COLO668 (cell line): ENCODE data around the gene IQCE.
A peak's percentile ranks its signal among the peaks of the same experiment; 100 is the strongest.

Experiments
- DNase-seq: peaks from one replicate; lab custom pipeline; 2025; ENCODE audit not compliant: unreplicated experiment; lab: John Stamatoyannopoulos, UW

Gene IQCE

DNA sequence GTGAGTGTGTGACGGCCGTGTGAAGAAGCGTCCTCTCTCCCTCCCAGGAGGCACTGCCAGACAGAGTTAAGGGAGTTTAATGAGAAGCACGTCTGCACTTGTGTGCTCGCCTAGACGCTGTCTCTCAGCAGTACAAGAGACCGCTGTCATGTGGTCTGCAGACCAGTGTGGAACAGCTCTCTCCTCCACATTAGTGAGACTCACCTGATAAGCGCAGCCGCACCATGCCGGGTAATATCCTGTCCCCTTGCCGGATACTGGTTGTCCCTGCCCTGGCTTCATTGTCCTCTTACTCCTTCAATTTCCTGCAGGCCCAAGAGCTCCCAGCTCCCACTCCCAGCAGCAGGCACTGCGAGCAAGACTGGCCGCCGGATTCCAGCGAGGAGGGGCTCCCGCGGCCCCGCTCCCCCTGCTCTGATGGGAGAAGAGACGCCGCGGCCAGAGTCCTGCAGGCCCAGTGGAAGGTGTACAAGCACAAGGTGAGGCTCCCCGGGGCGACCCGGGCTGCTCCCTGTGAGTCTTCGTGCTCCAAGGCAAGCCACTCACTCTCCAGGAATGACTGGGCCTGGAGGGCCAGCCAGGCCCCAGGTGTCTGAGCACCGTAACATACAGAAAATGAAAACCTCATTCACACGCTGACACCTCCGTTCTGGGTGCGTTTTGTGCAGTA is 39.5 kb downstream of the IQCE start:
- no peak for DNase-seq

DNA sequence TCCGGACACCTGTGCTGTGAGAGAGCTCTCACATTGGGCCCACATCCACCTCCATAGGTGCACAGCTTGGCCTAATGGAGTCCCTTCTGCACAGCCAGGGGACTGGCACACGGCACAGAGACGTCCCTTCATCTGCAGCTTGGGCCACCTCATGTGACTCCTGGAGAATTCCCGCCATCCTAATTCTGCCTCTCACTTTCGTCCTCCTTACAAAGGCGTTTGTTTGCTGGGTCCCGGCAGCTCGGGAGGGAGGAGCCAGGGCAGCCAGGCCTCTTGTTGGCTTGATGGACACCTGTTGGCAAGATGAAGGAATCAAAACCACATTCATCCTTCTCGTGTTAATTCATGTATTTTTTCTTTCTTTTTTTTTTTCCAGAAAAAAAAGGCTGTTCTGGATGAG is 42.3 kb downstream of the IQCE start:
- DNase-seq, result no peak

DNA sequence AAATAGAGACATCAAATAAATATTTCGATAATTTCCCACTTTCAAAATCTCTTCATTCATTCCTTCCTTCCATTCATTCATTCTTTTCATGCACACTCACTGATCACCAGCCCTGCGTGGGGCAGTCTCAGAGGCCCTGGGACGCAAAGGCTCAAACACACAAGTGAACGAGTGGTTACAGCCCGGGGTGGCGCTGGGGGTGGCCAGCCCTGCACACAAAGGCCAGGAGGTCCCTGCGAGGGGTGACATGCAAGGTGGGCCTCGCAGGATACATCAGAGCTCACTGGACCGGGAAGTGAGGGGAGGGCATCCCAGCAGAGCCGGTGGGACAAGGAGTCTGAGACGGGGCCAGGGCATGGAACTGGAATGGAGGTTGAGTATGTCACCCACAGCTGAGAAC is 43.1 kb downstream of the IQCE start:
- no peak for DNase-seq

DNA sequence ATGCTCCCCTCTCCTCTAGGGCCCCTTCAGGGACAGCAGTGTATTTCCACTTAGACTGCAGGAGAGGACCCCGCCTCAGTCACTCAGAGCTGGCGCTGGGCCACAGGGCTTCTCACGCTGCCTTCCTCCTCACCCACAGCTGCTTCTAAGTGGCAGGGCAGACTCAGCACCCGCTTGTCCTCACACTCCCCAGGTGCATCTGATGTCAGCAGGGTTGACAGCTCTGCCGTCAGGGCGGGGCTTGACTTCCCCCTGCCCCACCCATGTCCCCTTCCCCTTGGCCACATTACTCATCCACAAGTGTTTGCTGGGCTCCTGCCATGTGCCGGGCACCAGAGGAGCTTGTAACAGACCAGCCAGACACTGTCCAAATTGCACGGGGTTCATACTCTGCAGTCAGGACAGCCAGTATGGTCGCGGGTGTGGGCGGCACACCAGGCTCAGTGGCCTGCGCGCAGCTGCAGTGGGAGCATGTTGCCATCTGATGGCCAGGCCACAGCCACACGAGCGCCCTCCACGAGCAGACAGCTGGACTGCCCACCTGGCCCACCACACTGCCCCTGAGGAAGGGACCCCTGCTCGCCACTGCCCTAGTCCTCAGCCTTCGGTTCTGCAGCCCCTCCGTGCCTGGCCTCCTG is 43.7 kb downstream of the IQCE start:
- DNase-seq, result no peak

DNA sequence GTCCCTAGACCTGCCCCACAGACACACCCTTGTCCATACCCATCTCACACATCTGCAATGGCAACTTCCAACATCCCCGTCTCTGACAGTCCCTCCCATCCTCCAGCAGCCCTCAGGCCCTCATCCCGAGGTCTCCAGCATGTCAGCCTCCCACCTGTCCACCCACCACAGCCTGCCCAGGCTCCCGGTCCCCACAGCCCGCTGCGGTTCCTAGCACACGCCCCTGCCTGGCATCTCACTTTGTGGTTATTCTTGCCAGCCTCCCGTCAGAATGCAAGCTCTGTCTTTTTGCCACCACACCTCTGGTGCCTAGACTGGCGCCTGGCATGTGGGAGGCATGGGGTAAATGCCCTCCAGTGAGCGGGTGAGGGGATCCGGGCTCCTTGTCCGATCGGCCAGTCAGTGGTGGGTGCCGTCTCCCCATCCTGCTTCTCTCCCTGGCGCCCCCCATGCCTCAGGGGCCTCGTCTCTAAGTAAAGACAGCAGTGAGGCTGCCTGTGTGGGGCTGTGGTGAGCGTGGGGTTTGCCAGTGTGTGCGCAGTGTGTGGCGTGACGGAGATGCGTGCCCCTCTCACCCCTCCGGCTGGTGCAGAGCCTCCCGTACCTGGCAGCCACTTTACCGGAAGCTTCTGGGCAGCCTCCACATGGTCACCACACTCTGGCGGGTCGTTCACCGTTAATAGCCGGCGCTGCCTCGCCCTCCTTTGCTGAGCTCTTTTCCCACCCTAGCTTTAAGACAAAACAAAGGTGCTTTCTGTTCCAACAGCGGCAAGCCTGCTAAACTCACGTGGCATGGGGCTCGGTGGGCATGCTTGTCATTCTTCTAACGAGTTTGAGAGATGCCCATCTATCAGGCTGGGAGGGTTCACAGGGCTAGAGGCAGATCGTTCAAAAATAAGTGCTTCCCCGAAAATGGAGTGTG is 44.5 kb downstream of the IQCE start:
- no peak for DNase-seq

DNA sequence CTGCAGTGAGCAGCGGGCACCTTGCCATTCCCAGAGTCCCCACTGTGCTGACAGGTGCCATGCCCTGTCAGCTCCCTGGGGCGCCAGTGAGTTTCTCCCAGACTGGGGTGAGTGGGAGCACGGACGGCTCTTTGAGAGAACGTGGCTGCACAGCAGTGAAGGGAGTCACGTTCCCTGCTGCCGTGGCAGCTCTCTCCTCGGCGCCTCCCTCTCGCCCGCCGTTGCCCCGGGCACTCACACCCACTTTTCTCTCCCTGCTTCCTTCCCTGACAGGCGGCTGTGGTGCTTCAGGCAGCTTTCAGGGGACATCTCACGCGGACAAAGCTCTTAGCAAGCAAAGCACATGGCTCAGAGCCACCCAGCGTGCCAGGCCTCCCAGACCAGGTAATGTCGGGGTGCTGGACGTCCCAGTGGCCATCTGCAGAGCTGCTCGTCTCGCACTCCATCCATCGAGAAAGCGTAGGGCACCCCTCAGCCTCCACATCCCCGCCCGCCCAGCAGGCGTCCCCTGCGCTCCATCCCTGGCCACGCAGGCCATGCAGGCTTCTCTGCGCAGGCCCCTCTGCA is 45.9 kb downstream of the IQCE start:
- DNase-seq, result no peak

DNA sequence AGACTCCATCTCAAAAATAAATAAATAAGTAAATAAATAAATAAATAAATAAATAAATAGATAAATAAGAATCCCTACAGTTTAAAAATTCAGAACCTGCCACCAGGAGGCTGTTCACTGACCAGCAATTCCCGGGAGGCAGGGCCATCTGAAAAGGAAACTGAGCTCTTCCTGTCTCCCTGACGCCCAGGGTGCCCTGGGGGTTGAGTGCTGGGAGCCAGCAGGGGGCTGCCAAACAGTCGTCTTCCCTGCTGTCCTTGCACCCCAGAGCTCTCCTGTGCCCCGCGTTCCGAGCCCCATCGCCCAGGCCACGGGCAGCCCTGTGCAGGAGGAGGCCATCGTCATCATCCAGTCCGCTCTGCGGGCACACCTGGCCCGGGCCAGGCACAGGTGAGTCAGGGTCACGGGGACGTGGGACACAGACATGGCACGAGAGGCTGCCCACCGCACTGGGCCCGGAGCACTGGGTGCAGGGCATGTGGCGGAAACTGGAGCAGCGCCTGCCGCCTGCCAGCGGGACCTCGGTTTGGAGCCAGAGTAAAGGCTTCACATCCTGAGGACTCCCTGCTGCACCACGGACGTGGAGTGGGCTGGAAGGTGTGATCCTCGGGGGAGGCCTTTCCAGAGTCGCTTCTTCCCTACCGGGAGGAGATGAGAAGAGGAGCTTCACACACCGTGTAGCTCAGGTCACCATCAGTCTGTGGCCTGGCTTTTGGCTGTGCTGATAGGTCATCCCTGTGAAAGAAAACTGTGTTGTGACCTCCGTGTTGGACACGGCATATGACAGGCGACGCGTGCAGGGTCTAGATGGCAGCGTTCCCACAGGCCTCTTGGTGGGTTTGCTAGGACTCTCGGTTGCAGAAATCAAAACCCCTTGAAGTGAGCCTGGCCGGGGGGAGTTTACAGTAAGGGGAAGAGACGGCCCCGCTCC is 47.1 kb downstream of the IQCE start:
- DNase-seq, result no peak

DNA sequence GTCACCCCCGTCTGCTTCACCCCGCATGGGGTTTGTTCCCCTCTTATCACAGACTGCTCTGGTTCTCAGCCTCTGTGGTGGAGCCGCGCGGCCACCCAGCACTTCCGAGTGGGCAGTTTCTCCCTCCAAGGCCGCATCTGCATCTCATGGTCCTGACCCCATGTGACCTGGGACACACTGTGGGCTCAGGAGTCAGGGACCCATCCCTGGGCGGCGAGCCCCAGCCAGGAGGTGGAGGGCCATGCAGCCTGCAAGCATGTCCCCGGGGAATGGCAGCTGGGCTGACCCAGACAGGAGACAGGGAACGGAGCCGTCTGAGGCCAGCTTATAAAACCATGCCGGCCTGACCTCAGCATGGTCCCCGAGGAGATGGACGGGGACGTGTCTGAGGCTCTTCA is 47.8 kb downstream of the IQCE start:
- no peak for DNase-seq

DNA sequence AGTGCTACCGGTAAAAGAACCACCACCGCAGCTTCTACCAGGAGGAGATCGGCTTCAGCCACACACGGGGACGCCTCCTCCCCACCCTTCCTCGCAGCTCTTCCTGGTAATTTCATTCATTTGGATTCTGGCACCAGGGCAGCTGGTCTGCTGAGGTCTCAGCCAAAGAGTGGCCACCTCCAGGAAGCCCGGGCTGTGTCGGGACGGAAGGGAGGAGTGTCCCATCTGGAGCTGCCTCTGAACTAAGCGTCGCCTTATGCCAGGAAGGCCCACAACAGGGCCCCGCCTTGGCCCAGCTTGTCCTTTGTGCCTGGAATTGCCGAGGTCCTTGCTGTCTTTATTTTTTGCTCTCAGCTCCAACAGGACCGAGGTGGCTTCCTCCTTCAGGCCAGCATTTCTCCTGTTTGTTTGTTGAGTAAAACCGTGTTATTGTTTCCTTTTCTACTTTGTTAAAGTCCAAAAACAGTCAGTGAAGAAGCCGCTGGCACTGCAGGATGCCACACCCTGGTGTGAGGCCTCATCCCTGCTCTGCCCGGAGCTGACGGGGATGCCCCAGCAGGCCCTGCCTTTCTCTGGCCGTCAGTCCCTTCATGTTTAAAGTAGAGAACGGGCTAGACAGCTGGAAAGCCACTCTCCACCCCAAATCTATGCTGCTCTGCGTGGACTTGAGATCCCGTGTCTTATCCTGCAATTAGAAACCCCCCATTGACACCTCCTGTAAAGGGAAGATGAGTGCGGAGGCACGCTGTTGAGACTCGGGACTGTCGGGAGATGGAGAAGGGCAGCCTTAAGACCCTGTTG is 48.5 kb downstream of the IQCE start:
- no peak for DNase-seq

DNA sequence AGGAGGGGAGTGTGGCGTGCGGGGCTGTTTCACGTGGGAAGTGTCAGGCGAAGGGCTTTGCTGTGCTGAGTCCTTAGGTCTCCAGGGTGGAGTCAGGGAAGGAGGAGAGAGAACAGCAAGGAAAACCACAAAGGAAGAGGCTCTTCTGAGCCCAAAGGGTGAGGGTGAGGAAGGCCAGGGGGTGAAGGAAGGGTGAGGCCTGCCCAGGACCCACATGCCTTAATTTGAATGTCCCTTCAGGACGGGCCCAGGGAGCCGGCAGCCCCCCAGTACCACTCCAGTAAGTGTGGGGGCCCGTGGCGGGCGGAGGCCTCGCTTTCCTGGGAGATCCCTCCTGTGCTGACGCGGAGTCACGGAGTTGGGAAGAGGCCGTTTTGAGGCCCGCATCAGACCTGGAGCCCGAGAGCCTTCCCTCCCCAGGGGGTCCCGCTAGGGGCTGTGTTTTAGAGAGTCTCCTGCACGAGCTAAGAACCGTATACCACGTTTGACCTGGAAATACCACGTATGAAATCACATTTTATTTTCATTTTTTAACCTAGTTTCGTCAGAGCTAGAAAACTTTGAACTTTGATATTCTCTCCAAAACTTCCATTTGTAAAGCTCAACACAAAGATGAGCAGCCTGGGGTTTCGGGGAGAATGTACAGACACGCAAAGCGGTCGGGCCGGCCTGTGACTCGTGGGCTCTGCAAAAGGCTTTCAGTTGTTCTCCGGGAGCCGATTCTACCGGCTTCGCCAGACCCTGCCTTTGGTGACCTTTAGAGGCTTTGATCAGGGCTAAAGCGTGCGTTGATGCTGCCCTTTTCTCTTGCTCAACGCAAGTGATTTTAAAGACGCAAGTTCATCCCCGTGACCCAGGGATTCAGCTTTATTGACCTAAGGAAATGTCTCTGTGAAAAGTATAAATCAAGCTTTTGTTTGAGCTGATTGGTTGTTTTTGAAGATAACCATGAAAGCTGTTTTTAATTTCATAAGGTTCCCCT is 49.4 kb downstream of the IQCE start:
- DNase-seq, result no peak

DNA sequence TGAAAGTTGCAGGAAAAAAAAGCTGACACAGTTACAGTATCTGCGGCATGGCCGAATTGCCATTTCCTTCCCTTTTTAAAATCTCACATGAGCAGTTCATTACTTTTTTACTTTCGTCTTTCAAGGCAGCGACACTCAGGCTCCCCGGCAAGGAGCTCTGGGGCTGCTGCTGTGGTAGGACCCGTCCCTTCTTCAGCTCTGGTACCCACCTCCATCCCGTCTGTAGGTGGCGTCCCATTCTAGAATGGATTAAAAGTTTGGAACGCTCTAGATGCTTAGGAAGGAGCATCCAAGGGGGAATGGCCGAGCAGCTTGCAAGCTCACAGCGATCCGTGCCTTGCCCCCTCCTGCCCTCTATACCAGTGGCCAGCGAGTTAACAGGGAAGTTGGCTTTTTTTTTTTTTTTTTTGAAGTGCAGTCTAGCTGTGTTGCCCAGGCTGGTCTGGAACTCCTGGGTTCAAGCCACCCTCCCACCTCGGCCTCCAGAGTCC is 50.2 kb downstream of the IQCE start:
- DNase-seq, result no peak

DNA sequence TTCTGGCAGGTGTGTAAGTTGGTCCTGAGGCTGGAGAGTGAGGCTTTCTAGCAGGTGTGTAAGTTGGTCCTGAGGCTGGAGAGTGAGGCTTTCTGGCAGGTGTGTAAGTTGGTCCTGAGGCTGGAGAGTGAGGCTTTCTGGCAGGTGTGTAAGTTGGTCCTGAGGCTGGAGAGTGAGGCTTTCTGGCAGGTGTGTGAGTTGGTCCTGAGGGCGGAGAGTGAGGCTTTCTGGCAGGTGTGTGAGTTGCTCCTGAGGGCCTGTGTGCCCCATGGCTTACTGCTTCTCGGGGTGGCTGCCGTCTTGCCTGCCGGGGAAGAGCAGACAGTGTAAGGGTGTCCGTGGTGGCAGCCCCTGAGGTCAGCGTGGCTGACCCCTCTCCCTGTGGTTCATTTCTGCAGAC is 50.9 kb downstream of the IQCE start:
- peak; percentile 28 for DNase-seq

DNA sequence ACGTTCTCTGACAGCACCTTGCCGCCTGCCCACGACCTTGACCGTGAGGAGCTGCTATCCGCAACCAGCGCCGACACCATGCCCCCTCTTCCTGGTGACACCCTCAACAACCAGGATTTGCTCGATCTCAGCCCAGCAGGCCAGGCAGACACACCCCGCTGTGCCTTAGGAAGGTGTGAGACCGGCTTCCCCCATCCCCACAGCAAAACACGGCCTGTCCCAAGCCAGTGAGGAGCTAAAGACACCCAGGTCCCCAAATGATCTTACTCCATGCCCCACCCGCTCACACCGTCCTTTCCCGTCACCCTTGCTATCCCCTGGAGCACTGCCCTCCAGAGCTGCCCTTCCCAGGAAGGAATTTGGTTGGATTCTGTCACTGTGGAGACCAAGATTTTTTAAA is 51.7 kb downstream of the IQCE start:
- DNase-seq, result no peak

DNA sequence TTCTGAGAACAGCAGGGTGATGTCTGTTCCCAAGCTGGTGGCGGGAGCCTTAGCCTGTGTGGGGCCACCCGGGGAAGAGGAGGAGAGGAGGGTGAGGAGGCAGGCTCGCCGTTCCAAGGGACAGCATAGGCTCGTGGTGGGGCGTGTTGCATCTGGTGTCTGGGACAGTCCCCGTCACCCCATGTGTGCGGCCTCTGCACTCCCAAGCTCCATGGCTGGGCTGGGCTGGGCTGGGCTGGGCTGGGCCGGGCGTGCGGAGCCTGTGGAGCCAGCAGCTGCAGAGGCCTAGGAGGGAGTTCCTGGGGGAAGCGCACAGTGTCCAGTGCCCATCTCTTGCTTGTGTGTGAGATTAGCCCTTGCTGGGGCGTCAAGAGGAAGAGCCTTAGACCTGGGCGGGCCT is 52.1 kb downstream of the IQCE start:
- no peak for DNase-seq

DNA sequence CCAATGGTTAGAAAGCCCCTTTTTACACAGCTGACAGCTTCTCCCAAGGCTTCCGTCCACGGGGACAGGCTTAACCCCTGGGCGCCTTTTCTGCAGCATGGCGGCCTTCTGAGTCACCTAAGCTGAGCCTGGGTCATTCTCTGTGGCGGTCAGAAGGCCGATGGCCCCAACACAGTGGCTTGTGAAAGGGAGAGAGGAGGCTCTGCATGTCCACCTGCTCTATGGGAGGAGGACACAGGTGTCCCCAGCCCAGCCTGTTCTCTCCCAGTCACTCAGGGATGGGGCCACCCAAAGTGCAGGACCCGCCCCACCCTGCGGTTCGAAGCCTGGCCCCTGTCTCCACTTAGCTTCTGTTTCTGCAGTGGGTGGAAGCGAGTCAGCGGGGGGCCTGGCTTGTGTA is 52.6 kb downstream of the IQCE start:
- DNase-seq, result no peak

DNA sequence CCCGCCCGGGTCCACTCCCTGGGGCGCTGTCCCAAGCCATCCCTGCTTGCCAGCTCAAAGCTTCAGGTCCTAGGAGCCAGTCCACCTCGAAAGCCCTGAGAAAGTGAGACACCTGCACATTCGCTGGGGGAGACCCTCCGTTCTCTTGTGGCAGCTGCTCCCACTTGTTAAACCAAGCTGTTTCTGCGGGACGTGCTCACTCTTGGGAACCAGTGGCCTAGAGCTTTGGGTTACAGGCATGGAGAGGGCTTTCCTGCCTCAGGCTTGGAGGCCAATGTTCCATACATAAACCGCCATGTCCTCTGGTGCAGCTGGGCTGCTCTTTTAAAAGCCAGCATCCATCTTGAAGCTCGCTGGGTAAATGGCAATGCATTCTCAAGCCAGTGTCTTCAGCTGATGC is 53.1 kb downstream of the IQCE start:
- DNase-seq, result no peak

DNA sequence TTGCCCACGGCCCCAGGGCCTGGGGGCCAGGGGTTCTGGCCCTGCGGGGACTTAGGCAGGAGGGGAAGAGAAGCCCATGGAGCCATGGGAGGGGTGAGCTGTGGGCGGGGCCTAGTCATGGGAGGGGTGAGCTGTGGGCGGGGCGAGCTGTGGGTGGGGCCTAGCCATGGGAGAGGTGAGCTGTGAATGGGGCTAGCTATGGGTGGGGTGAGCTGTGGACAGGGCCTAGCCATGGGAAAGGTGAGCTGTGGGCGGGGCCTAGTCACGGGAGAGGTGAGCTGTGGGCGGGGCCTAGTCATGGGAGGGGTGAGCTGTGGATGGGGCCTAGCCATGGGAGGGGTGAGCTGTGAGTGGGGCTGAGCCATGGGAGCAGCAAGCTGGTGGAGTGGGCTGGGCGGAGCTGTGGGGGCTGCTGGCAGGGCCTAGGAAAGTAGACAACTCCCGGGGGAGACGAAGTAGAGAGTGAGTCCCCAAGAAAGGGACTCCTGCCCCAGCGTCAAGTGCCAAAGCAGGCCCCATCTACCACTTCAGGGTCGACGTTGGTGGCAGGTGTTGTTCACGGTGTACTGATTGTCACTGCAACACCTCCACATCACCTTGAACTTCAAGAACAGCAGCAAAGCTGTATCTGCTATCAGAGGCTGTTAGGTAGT is 53.8 kb downstream of the IQCE start:
- DNase-seq, result peak; percentile 47
